ENCODE data around the gene NGRN. TPM values are rescaled to one million over a fixed set of nuclear protein-coding genes. Genes with fewer than 3 reads are reported as not detected.

Gene NGRN
- total and polyA plus RNA-seq, 2 of the 8 experiments (the other 6 are each of a cell fraction or from before 2014, with no cell fraction given), result 60.1 to 101 TPM

GRCh38 chr15:90291679-90292356 lies 26.3 kb downstream of the NGRN start:
- Histone ChIP-seq H3K36me3 (ENCODE audit: control insufficient read depth in 2 of 4, insufficient read depth in 4 of 4, low read length in 3 of 4) (no peaks in the 10 kb centered on the region), H2BK20ac (ENCODE audit: low read length) (no peak overlapping the region), H3K23ac (ENCODE audit: insufficient read length) (no peak overlapping the region), H3K23me2 (ENCODE audit: low read depth, low read length) (no peaks in the 10 kb centered on the region), H3K4me3 (ENCODE audit: extremely low read depth in 1 of 4, insufficient read depth in 2 of 4, low read depth in 3 of 4, low read length in 4 of 4) (no peak overlapping the region), H4K8ac (ENCODE audit: extremely low read depth, insufficient read depth, low read length) (no peak overlapping the region), H2AK5ac (ENCODE audit: low read depth, low read length) (no peak overlapping the region), H3K4ac (replicated peaks; ENCODE audit: insufficient read length, low read depth, low read length) (no peak overlapping the region), H3K18ac (ENCODE audit: extremely low read depth, low read length) (no peak overlapping the region), H2BK120ac (replicated peaks; ENCODE audit: low read depth, low read length) (no peak overlapping the region), H2BK15ac (ENCODE audit: low read length) (peak overlapping the region; percentile 31; the same call in 1 of the 2 replicates), H3K4me1 (replicated peaks in 1 of 4; ENCODE audit: control insufficient read depth in 3 of 4, insufficient read depth in 4 of 4, low read length in 3 of 4) (peaks cover 0 to 12% (median 6%) of the 10 kb centered on the region in 4 experiments; a peak in 6 of 7 replicates), H3K79me2 (ENCODE audit: control insufficient read depth in 1 of 2, insufficient read depth in 2 of 2, low read length in 2 of 2) (no peaks in the 10 kb centered on the region), H4K91ac (replicated peaks; ENCODE audit: insufficient read length, low read length) (no peak overlapping the region), H3K79me1 (ENCODE audit: low read depth, low read length) (no peaks in the 10 kb centered on the region), H3K56ac (replicated peaks; ENCODE audit: insufficient read length, low read depth, low read length) (no peak overlapping the region), H2BK12ac (ENCODE audit: low read depth, low read length) (no peak overlapping the region), H3K14ac (ENCODE audit: insufficient read length) (no peak overlapping the region), H3K9me3 (ENCODE audit: insufficient read depth in 2 of 2, low read depth in 1 of 2, low read length in 1 of 2) (no peaks in the 10 kb centered on the region), H4K5ac (ENCODE audit: insufficient read length, low read depth, low read length) (no peak overlapping the region), H3K9ac (replicated peaks in 1 of 4; ENCODE audit: extremely low read depth in 1 of 4, low read depth in 3 of 4, low read length in 3 of 4) (no peak overlapping the region), H2BK5ac (ENCODE audit: low read depth, low read length) (no peak overlapping the region), H3K27me3 (replicated peaks in 1 of 4; ENCODE audit: control insufficient read depth in 3 of 4, extremely low read depth in 1 of 4, insufficient read depth in 3 of 4, low read length in 3 of 4) (no peaks in the 10 kb centered on the region), H2AFZ (ENCODE audit: low read length) (no peak overlapping the region), H3K27ac (ENCODE audit: low read depth, low read length) (no peak overlapping the region), H3K4me2 (ENCODE audit: insufficient read depth in 1 of 2, low read depth in 2 of 2, low read length in 2 of 2) (no peak overlapping the region), H4K20me1 (replicated peaks in 1 of 2; ENCODE audit: control insufficient read depth in 1 of 2, insufficient read depth in 2 of 2, low read length in 2 of 2) (no peaks in the 10 kb centered on the region)
- POLR2A ChIA-PET (ENCODE audit: partially characterized antibody), result interaction anchor here (1.1 kb wide), 1 partner anchor 58 kb away, joined by 3 read pairs; the partner anchor contains the start of genes CIB1 and GDPGP1
- FAIRE-seq (no peak), DNase-seq (ENCODE audit: low read depth in 1 of 2, low spot score in 2 of 2) (no peak)
- CTCF ChIA-PET (ENCODE audit: partially characterized antibody), result interaction anchor here (0.6 to 2.6 kb wide), 19 partner anchors 9 to 218 kb away, joined by 3 to 42 read pairs (median 4); partner anchors contain the start of genes SEMA4B and TTLL13
- 75% methylated on average over 16 of the region's 16 CpGs; no CpG with 5 or more reads in 1 of the 2 experiments for WGBS, 2 experiments (ENCODE audit: extremely low coverage in 1 of 2, insufficient coverage in 1 of 2, insufficient read length in 1 of 2, insufficient replicate concordance in 2 of 2, low coverage in 1 of 2, low lambda C conversion rate in 2 of 2, missing lambda C conversion rate in 1 of 2)
- TF ChIP-seq KDM1A (IDR thresholded peaks at IDR 0.05; ENCODE audit: borderline replicate concordance, low read length), result peak; percentile 45; the same call in 1 of the 2 replicates
- no peak for TF ChIP-seq POLR2AphosphoS5 (IDR thresholded peaks at IDR 0.05; ENCODE audit: low read depth, low read length)
- no peak for TF ChIP-seq CTCF (IDR thresholded peaks at IDR 0.05; ENCODE audit: control extremely low read depth in 1 of 3, insufficient read depth in 1 of 3, low read depth in 1 of 3, low read length in 3 of 3)
- TF ChIP-seq SUZ12 (IDR thresholded peaks at IDR 0.05; ENCODE audit: low read length), result no peak
